Stimulated activated CD8-positive, alpha-beta memory T cell treated with anti-CD3 and anti-CD28 coated beads, Interleukin-15, amount 100 ng/mL, for 1 hour (primary cell): ENCODE data around the gene WFDC10B.
"Not testable (repeated sequence)": the region's sequence is repeated elsewhere in the genome, so short reads cannot be mapped to it uniquely, and the experiment has no call there.

Experiments used
- DNase-seq: peaks from one replicate; pipeline ENCODE4 v3.0.0-alpha.2; 2020; ENCODE audit warnings: low read depth

Gene WFDC10B

DNA sequence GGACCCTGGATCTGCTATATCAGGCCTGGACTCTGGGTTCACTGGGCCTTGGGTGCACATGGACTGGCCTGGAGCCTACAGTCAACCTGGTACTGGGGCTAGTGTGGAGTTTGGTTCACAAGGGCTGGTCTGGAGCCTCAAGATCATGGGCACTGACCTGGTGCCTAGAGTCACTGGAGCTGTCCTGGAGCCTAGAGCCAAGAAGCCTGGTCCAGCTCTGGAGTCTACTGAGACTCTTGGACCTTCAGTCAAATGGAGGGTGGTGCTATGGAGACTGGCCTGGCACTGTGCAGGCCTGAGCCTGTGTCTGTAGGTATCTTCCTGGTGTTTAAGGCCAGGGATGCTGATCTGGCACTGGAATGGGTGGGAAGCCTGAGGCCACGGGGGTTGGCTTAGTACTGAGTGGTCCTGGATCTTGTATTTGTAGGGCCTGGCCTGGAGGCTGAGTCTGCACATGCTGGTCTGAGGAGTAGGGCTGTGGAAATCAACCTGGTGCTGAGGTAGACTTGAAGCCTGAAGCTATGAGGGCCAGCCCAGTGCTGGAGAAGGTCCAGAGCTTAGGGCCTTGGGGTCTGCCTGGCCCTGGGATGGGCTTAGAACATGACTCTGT lies 57.3 kb downstream of the WFDC10B start:
- DNase-seq, result no peak

DNA sequence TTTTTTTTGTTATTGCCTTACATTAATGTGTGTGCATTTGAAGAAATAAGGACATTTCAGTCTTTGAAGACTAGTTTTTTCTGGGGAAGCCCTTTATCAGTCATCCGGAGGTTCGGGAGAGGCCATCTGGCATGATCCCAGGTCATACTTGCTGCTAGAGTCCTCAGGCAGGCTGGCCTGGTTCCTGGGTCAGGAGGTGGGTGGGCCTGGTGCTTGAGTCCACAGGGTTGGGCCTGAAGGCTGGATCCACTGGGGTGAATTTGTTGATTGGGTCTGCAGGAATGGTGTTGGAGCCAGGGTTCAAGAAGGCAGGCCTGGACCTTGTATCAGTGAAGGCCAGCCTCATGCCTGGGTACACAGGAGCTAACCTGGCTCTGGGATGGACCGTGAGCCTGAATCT lies 57.9 kb downstream of the WFDC10B start:
- DNase-seq, result no peak

DNA sequence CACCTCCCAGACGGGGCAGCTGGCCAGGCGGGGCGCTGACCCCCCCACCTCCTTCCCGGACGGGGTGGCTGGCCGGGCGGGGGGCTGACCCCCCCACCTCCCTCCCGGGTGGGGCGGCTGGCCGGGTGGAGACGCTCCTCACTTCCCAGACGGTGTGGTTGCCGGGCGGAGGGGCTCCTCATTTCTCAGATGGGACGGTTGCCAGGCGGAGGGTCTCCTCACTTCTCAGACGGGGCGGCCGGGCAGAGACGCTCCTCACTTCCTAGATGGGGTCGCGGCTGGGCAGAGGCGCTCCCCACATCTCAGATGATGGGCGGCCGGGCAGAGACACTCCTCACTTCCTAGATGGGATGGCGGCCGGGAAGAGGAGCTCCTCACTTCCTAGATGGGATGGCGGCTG lies 59.0 kb downstream of the WFDC10B start:
- not testable (repeated sequence) for DNase-seq

DNA sequence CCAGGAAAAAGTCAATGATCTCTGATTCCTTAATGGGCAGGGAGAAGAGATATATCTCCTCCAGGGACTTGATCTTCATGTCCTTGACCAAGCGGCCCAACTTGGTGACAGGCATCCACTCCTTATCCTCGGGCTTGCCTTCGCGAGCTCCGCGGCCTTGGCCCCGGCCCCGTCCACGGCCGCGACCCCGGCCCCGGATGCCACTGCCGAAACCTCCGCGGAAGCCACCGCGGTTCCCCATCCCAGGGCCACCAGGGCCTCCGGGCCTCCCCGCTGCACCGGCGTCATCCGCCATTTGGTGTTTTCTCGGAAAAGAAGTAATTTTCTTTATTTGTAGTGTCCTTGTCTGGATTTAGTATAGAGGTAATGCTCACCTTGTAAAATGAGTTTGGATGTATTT lies 63.7 kb downstream of the WFDC10B start:
- DNase-seq, result not testable (repeated sequence)

DNA sequence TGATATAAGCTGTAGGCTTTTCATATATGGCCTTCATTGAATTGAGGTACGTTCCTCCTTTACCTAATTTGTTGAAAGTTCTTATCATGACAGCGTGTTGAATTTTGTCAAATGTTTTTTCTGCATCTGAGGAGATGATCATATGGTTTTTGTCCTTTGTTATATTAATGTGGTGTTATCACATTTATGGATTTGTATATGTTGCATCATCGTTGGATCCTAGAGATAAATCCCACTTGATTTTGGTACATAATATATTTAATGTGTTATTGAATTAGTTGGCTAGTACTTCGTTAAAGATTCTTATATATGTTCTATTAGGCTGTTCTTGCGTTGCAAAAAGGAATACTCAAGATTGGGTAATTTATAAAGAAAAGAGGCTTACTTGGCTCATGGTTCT lies 65.1 kb downstream of the WFDC10B start:
- DNase-seq, result no peak

DNA sequence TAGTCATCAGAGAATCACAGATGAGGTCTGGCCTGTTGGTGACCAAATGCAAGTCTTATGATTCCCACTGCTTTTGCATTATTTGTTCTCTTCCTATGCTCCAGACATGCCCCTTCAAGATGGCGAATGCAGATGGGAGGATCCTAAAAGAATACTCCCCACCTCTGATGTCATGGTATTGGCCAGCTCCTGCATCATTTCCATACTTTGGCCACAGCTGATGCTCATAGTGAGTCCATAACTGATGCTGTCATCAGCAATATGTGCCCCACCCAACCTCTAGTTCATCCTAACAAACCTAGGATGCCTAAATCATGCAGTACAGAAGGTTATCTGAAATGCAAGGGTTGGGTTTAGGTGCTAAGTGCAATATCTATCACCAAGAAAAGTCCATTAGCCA lies 68.3 kb downstream of the WFDC10B start:
- no peak for DNase-seq
